Activated CD8-positive, alpha-beta memory T cell treated with anti-CD3 and anti-CD28 coated beads, Interleukin-2, amount 10 ng/mL, durations not matched to agents 7 days and 5 days (primary cell): ENCODE results near the gene CALY. TPM values are rescaled to one million over a fixed set of nuclear protein-coding genes. Genes with fewer than 3 reads are reported as not detected.

Experiments
- ATAC-seq: fragments of 150-1000 bp; cut with Tn5 transposase; one replicate; pipeline ENCODE4 v1.10.0; 2021; ENCODE audit warnings: moderate library complexity
- CTCF ChIA-PET: fragments of 350-600 bp; sonication (Branson Sonifier 250); formaldehyde crosslinking; loops from one replicate; lab custom pipeline; 2021; ENCODE audit warnings: antibody characterized with exemption; lab: Charles Lee
- DNase-seq: peaks from one replicate; pipeline ENCODE4 v3.0.0-alpha.2; 2020
- H3K27ac Mint-ChIP-seq: one replicate; pipeline ENCODE4 v1.8.0; 2021; ENCODE audit warnings: mild to moderate bottlenecking, mixed read lengths
- H3K27me3 Mint-ChIP-seq: one replicate; pipeline ENCODE4 v1.8.0; 2021; ENCODE audit warnings: mixed read lengths
- H3K36me3 Mint-ChIP-seq: one replicate; pipeline ENCODE4 v1.8.0; 2021; ENCODE audit warnings: mild to moderate bottlenecking, mixed read lengths
- H3K4me1 Mint-ChIP-seq: one replicate; pipeline ENCODE4 v1.8.0; 2021; ENCODE audit warnings: mixed read lengths
- H3K4me3 Mint-ChIP-seq: one replicate; pipeline ENCODE4 v1.8.0; 2021; ENCODE audit warnings: mild to moderate bottlenecking, moderate library complexity, mixed read lengths
- H3K9me3 Mint-ChIP-seq: one replicate; pipeline ENCODE4 v1.8.0; 2022; ENCODE audit warnings: low read depth, mixed read lengths
- total RNA-seq, 2 experiments: library from RNA; stranded (reverse); gene quantifications; one replicate each; pipeline ENCODE4 v1.2.3, GENCODE V29; 2021

Gene CALY
- total RNA-seq, 2 experiments from 2014 or later = not detected

DNA sequence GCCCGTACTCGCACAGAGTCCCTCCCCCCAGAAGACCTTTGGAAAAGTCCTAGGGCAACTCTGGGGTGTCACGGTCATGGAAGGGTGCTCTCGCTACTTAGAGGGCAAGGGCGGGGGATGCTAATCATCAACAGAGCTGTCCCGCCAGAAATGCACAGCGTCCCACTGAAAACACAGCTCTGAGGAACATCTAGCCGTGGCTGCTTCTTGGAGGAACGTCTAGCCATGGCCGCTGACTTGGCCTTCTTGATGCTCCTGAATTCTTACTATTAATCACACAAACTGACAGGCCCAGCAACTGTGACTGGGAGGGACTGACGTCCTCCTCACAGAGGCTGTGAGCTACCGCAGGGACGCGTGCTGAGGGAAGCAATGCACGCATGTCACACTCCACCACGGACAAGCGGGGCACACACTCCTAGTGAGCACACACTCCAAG is 29.7 kb downstream of the CALY start:
- no peaks in the 10 kb centered on the region for H3K9me3 Mint-ChIP-seq
- no peaks in the 10 kb centered on the region for H3K27me3 Mint-ChIP-seq
- H3K36me3 Mint-ChIP-seq = peaks cover 9% of the 10 kb centered on the region
- H3K27ac Mint-ChIP-seq = peak overlapping the region; percentile 97
- CTCF ChIA-PET = interaction anchor here (1.1 to 3.2 kb wide), 11 partner anchors 9 to 83 kb away, joined by 3 to 25 read pairs (median 6); partner anchors contain the start of gene ADAM8
- no peak for DNase-seq
- peaks cover 25% of the 10 kb centered on the region for H3K4me1 Mint-ChIP-seq
- ATAC-seq = no peak
- peak overlapping the region; percentile 32 for H3K4me3 Mint-ChIP-seq

DNA sequence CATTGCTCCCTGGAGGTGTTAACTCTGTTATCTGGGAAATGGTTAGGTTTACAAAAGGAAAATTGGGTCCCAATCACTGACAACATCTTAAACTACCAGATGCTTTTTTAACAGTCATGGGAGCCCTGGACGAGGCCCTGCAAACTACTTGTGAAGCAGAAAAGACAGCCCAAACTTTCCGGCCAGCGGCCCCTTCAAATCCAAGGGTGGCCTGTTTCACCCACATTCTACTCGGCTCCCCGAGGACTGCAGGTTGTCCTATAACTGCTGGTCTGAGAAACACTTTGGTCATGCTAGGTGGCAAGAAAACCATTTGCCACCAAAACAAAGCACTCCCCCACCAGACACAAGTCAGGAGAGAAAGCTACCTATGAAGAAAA is 30.6 kb downstream of the CALY start:
- Mint-ChIP-seq H3K4me1 (peaks cover 25% of the 10 kb centered on the region), H3K27ac (peak overlapping the region; percentile 7), H3K9me3 (no peaks in the 10 kb centered on the region), H3K36me3 (peaks cover 9% of the 10 kb centered on the region), H3K27me3 (no peaks in the 10 kb centered on the region), H3K4me3 (no peak overlapping the region)
- CTCF ChIA-PET = interaction anchor here (3.2 kb wide), 1 partner anchor 31 kb away, joined by 25 read pairs; the partner anchor contains the start of gene ADAM8
- DNase-seq = no peak
- ATAC-seq = no peak

GRCh38 chr10:133303206-133303605 is 33.5 kb downstream of the CALY start:
- no peaks in the 10 kb centered on the region for H3K27me3 Mint-ChIP-seq
- no peak for ATAC-seq
- no peak overlapping the region for H3K4me3 Mint-ChIP-seq
- H3K4me1 Mint-ChIP-seq = peaks cover 22% of the 10 kb centered on the region
- CTCF ChIA-PET = interaction anchor here (0.9 to 2.1 kb wide), 3 partner anchors 25 to 159 kb away, joined by 3 to 6 read pairs (median 3); no protein-coding TSS in a partner anchor
- H3K9me3 Mint-ChIP-seq = no peaks in the 10 kb centered on the region
- no peak for DNase-seq
- peaks cover 24% of the 10 kb centered on the region for H3K36me3 Mint-ChIP-seq
- H3K27ac Mint-ChIP-seq = no peak overlapping the region

GRCh38 chr10:133302230-133302629 is 34.5 kb downstream of the CALY start:
- H3K4me1 Mint-ChIP-seq = peaks cover 17% of the 10 kb centered on the region
- H3K36me3 Mint-ChIP-seq = peaks cover 30% of the 10 kb centered on the region
- CTCF ChIA-PET = no interaction called here
- no peaks in the 10 kb centered on the region for H3K27me3 Mint-ChIP-seq
- H3K9me3 Mint-ChIP-seq = no peaks in the 10 kb centered on the region
- H3K27ac Mint-ChIP-seq = no peak overlapping the region
- DNase-seq (no peak), ATAC-seq (no peak)
- no peak overlapping the region for H3K4me3 Mint-ChIP-seq

DNA sequence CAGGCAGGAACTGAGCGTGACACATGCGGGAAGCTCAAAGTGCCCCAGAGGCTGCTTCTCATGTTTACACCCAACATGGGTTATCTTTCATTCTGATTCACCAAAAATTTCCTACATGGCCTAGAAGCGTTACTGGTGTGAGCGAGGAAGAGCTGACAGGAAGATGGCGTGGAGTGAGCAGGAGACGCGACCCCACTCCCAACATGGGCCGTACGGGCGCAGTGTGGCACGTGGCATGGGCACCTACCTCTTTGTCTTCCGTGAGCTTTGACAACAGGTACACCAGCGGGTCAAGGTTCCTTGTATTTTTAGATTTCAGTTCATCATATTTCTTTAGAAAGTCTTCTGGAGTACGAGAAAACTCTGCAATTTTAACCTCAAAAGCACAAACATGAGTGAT is 37.0 kb downstream of the CALY start:
- Mint-ChIP-seq H3K4me3 (no peak overlapping the region), H3K27ac (no peak overlapping the region), H3K36me3 (peaks cover 42% of the 10 kb centered on the region), H3K9me3 (no peaks in the 10 kb centered on the region), H3K27me3 (no peaks in the 10 kb centered on the region), H3K4me1 (peaks cover 7% of the 10 kb centered on the region)
- ATAC-seq = no peak
- CTCF ChIA-PET = interaction anchor here (0.9 kb wide), 1 partner anchor 41 kb away, joined by 3 read pairs; no protein-coding TSS in a partner anchor
- no peak for DNase-seq

DNA sequence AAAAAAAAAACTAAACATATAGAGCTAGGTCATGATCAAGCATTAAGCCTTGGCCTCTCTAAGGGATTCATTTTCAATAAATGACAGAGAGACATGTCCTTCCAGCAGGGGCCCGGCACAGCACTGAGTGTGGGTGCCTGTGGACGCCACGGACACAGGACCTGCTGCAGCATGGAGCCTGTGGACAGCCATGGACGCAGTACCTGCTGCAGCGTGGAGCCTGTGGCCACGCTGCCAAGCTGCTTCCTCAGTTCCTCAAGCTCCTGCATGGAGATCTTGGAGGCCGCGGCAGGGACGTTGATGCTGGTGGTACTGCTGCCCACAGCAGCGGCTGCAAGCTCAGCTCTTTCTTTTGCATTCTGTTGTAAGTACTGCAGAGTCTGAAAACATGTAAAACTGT is 37.5 kb downstream of the CALY start:
- no peaks in the 10 kb centered on the region for H3K9me3 Mint-ChIP-seq
- no peak overlapping the region for H3K27ac Mint-ChIP-seq
- H3K4me3 Mint-ChIP-seq = no peak overlapping the region
- H3K27me3 Mint-ChIP-seq = no peaks in the 10 kb centered on the region
- H3K36me3 Mint-ChIP-seq = peaks cover 44% of the 10 kb centered on the region
- ATAC-seq (no peak), DNase-seq (no peak)
- peaks cover 8% of the 10 kb centered on the region for H3K4me1 Mint-ChIP-seq
- CTCF ChIA-PET = interaction anchor here (0.9 to 1.4 kb wide), 2 partner anchors 19 to 40 kb away, joined by 3 to 4 read pairs; no protein-coding TSS in a partner anchor

GRCh38 chr10:133298466-133298865 is 38.2 kb downstream of the CALY start:
- no peak overlapping the region for H3K27ac Mint-ChIP-seq
- CTCF ChIA-PET = interaction anchor here (1.4 kb wide), 1 partner anchor 20 kb away, joined by 4 read pairs; no protein-coding TSS in a partner anchor
- no peaks in the 10 kb centered on the region for H3K9me3 Mint-ChIP-seq
- ATAC-seq (no peak), DNase-seq (no peak)
- H3K36me3 Mint-ChIP-seq = peaks cover 48% of the 10 kb centered on the region
- no peaks in the 10 kb centered on the region for H3K27me3 Mint-ChIP-seq
- H3K4me1 Mint-ChIP-seq = peaks cover 12% of the 10 kb centered on the region
- H3K4me3 Mint-ChIP-seq = no peak overlapping the region

- Mint-ChIP-seq H3K4me3 (no peak overlapping the region), H3K36me3 (peaks cover 45% of the 10 kb centered on the region), H3K27me3 (no peaks in the 10 kb centered on the region), H3K9me3 (no peaks in the 10 kb centered on the region), H3K4me1 (peaks cover 12% of the 10 kb centered on the region), H3K27ac (no peak overlapping the region)
- CTCF ChIA-PET = no interaction called here
- no peak for DNase-seq
- no peak for ATAC-seq
Measured at GRCh38 chr10:133297504-133297903, 39.2 kb downstream of the CALY start.

- DNase-seq (no peak), ATAC-seq (no peak)
- Mint-ChIP-seq H3K4me1 (peaks cover 12% of the 10 kb centered on the region), H3K27ac (no peak overlapping the region), H3K4me3 (no peak overlapping the region), H3K27me3 (no peaks in the 10 kb centered on the region), H3K9me3 (no peaks in the 10 kb centered on the region), H3K36me3 (peaks cover 45% of the 10 kb centered on the region)
- CTCF ChIA-PET = no interaction called here
Measured at GRCh38 chr10:133295426-133296320, 41.0 kb downstream of the CALY start.

GRCh38 chr10:133294189-133294588 is 42.5 kb downstream of the CALY start:
- Mint-ChIP-seq H3K27me3 (no peaks in the 10 kb centered on the region), H3K36me3 (peaks cover 39% of the 10 kb centered on the region), H3K27ac (no peak overlapping the region), H3K4me3 (no peak overlapping the region), H3K4me1 (peaks cover 12% of the 10 kb centered on the region), H3K9me3 (no peaks in the 10 kb centered on the region)
- CTCF ChIA-PET = interaction anchor here (1.3 kb wide), 1 partner anchor 14 kb away, joined by 4 read pairs; no protein-coding TSS in a partner anchor
- no peak for DNase-seq
- no peak for ATAC-seq

- ATAC-seq (no peak), DNase-seq (no peak)
- Mint-ChIP-seq H3K9me3 (no peaks in the 10 kb centered on the region), H3K27ac (no peak overlapping the region), H3K27me3 (no peaks in the 10 kb centered on the region), H3K36me3 (peaks cover 40% of the 10 kb centered on the region), H3K4me3 (no peak overlapping the region), H3K4me1 (peaks cover 12% of the 10 kb centered on the region)
- CTCF ChIA-PET = interaction anchor here (1.3 kb wide), 1 partner anchor 14 kb away, joined by 4 read pairs; no protein-coding TSS in a partner anchor
Measured at GRCh38 chr10:133293810-133294119, 42.9 kb downstream of the CALY start.

- Mint-ChIP-seq H3K36me3 (peaks cover 38% of the 10 kb centered on the region), H3K4me1 (peaks cover 9% of the 10 kb centered on the region), H3K4me3 (no peak overlapping the region), H3K27me3 (no peaks in the 10 kb centered on the region), H3K27ac (no peak overlapping the region), H3K9me3 (no peaks in the 10 kb centered on the region)
- CTCF ChIA-PET = interaction anchor here (0.9 to 1.3 kb wide), 2 partner anchors 11 to 15 kb away, joined by 3 to 4 read pairs; no protein-coding TSS in a partner anchor
- ATAC-seq (no peak), DNase-seq (no peak)
Measured at GRCh38 chr10:133292919-133293809, 43.5 kb downstream of the CALY start.

DNA sequence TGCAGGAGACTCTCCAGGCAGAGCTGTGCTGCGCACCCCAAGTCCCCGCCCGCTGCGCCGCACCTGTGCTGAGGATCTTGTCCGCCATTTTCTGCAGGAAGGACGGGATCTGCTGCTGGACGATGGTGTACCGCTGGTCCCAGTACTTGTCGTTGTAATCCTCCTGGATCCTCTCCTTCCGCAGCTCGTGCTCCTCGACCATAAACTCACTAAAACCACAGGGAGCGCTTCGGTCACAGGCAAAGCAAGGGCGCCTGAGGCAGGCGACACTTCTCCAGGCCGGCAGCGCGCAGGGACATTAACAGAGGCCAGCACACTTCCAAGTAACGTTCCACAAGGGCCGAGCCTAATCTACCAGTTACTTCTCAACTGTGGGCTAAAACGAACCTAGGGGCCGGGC is 46.9 kb downstream of the CALY start:
- no peak overlapping the region for H3K4me3 Mint-ChIP-seq
- no peaks in the 10 kb centered on the region for H3K27me3 Mint-ChIP-seq
- DNase-seq = no peak
- no peak overlapping the region for H3K27ac Mint-ChIP-seq
- peaks cover 36% of the 10 kb centered on the region for H3K36me3 Mint-ChIP-seq
- peaks cover 6% of the 10 kb centered on the region for H3K4me1 Mint-ChIP-seq
- no peaks in the 10 kb centered on the region for H3K9me3 Mint-ChIP-seq
- no peak for ATAC-seq
- CTCF ChIA-PET = no interaction called here
